ENCODE results near the gene FSIP1. TPM values are rescaled to one million over a fixed set of nuclear protein-coding genes. Genes with fewer than 3 reads are reported as not detected.

FSIP1 gene
- total RNA-seq, 1 experiment from 2014 or later, result 1.1 TPM

DNA sequence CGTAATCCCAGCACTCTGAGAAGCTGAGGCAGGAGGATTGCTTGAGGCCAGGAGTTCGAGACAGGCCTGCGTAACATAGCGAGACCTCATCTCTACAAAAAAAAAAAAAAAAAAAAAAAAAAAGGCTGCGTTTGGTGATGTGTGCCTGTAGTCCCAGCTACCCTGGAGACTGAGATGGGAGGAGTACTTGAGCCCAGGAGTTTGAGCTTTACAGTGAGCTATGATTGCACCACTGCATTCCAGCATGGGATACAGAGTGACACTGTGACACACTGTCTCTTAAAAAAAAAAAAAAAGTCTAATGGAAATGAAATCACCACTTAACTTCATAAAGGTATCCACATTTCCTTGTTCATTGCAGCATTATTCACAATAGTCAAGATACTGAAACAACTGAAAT, 136.2 kb downstream of the FSIP1 start:
- DNase-seq (ENCODE audit: low read depth), result no peak

- DNase-seq (ENCODE audit: low read depth), result no peak
Measured at GRCh38 chr15:39645976-39646257, 136.7 kb downstream of the FSIP1 start.

DNA sequence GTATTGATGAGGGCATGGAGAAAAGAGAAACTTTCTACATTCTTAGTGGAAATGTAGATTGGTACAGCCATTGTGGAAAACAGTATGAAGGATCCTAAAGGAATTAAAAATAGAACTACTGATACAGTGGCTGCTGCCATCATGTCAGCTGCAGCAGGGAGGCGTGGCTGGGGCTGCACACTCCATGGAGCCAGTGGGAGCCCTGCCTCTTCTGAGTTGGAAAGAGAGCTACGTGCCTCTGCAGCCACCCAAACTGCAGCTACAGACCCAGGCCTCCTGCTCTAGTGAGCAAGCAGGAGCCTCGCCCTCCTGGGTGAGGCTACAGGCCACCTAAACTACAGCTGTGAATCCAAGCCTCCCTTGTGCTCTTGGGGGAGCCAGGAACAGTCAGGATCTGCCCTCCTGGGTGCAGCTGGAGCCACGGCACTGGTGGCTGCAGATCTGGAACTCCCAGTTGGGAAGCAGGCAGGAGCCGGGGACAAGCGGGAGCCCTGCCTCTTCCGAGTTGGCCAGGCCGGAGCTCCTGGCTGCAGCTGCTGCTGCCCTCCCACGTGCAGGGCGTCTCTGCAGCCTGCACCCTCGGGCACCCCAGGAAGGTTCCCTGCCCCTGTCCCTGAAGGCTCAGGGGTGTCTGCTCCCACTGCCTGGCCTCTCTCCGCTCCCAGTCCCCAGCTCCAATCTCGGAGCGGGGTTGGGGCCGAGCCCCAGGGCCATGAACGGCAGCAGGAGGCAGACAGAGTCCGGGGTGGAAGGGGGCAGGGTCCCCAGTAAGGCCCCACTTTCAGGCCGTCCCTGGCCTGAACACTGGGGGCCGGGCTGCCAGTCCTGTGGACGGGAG, 137.3 kb downstream of the FSIP1 start:
- DNase-seq (ENCODE audit: low read depth), result no peak

DNA sequence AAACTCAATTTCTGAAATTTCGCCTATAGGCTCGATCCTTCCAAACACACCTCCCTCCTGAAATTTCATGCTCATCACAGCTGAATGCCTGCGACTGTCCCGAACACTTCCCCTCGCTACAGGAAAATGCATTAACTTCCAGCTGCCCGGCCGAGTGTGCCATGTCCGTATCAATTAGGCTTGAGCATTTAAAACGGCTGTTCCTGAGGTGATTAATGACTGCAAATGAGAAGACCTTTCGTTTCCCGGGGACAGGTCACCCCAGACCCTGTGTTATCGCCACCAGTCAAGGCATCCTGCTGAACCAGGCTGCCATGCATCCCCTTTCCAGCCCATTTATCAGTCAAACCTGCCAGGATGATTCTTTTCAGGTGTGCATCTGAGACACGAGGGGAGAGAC, 138.5 kb downstream of the FSIP1 start:
- no peak for DNase-seq (ENCODE audit: low read depth)

GRCh38 chr15:39643727-39644126, 138.9 kb downstream of the FSIP1 start:
- DNase-seq (ENCODE audit: low read depth), result no peak

GRCh38 chr15:39642011-39642640, 140.5 kb downstream of the FSIP1 start:
- DNase-seq (ENCODE audit: low read depth), result peak; percentile 58

DNA sequence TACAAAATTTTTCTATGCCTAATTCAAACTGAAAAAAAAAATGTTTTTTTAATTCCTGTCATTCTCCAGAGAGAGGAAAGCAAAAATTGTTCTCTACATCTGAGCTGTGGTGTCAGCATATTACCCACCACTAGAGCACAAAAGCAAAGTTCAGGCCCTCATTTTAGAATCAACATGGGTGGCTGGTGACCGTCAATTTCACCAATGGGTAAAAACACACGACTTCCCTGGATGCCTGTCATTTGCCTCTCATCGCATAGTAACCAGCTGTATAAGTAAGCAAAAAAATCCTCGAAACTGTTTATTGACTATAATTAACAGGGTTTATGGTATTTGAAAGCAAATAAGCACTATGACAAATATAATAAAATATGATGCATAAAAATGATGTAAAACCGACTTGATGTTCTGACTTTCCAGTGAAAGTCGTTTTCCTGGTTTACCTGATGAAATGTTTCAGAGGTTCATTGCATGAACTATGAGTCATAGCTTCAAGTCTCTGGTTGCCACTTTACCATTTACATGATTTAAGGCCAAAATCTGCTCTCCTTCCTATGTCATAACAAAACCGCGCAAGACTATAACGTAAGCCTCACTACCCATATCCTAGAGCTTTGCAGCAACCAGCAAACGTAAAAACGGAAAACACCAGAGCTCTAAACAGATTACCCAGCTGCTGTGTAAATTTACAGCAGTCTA, 141.3 kb downstream of the FSIP1 start:
- peak; percentile 11 for DNase-seq (ENCODE audit: low read depth)

DNA sequence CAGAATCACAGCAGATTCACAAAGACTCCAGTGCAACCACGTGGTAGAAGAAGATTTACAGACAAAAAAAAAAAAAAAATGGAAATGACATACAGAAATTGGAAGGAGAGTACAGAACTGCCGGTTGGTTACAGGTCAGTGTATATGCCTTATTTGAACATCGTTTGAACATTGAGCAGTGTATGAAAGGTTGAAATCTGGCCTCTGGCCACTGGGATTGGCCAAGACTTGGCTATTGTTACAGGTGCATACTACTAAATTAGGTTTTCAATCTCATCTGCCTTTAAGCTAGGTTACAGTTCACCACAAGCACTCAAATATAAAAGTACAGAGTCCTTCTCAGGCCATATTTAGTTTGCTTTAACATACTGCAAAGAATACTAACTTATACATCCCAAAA, 142.0 kb downstream of the FSIP1 start:
- DNase-seq (ENCODE audit: low read depth), result no peak

GRCh38 chr15:39639037-39639436, 143.6 kb downstream of the FSIP1 start:
- no peak for DNase-seq (ENCODE audit: low read depth)

- DNase-seq (ENCODE audit: low read depth), result no peak
Measured at GRCh38 chr15:39638041-39638440, 144.6 kb downstream of the FSIP1 start.

- DNase-seq (ENCODE audit: low read depth), result no peak
Measured at GRCh38 chr15:39631357-39631756, 151.3 kb downstream of the FSIP1 start.

GRCh38 chr15:39629906-39630305, 152.7 kb downstream of the FSIP1 start:
- DNase-seq (ENCODE audit: low read depth), result no peak

DNA sequence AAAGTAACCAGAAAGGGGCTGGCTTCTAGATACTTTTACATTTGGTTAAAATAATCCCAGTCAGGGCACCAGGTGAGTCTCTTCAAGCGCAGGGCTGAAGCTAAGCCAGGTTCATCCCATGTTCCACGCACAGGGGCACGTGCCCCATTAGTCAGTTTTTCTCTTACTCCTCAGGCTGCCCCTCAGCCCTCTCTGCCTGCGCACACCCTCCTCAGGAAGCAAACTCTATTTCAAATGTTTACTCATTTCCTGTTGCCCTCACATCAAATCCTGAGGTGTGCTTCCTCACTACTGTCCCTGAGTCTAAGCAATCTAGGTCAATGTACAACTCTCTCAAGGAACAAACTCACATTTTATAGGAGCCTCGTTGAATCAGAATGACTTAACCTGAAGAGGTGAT, 153.3 kb downstream of the FSIP1 start:
- DNase-seq (ENCODE audit: low read depth), result no peak

- DNase-seq (ENCODE audit: low read depth), result no peak
Measured at GRCh38 chr15:39628546-39629257, 153.9 kb downstream of the FSIP1 start.

DNA sequence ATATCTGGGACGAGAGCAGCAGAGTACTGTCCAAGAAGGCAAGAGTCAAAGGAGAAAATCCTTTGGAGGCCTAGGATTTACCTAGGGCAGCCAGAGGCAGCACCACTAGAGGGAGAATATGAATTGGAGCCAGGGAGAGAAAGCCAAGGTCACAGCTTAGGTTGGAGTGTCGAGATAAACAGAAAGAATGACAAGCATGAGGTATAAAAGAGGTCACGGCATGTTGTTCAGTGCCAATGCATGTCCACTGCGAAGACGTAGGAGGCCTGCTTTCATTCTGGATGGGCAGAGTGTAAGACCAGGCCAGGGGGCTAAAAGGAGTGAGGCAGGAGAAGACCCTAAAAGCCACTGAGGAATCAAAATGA, 154.5 kb downstream of the FSIP1 start:
- DNase-seq (ENCODE audit: low read depth), result no peak

GRCh38 chr15:39627451-39628143, 155.0 kb downstream of the FSIP1 start:
- no peak for DNase-seq (ENCODE audit: low read depth)

- peak; percentile 16 for DNase-seq (ENCODE audit: low read depth)
Measured at GRCh38 chr15:39625856-39626255, 156.8 kb downstream of the FSIP1 start.

GRCh38 chr15:39625451-39625850, 157.2 kb downstream of the FSIP1 start:
- DNase-seq (ENCODE audit: low read depth), result no peak

- DNase-seq (ENCODE audit: low read depth), result peak; percentile 90
Measured at GRCh38 chr15:39624806-39625205, 157.8 kb downstream of the FSIP1 start.

DNA sequence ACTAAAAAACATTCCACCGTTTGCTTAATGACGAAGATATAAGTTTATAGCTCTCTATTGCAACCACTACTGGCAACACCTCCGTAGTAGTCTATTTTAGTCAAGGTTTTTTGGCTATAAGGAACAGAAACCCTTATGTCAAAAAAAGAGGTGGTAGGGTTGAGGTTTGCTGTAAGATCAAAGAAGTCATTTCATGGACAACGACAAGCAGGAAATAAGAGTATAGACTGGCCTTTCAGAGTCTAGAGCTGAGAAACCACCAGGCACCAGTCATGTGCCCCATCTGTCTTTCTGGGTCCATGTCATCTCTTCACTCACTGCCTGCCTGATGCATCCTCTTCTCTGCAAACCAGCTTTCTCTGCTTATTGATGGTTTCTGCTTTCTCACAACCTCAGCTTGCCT, 159.1 kb downstream of the FSIP1 start:
- no peak for DNase-seq (ENCODE audit: low read depth)

DNA sequence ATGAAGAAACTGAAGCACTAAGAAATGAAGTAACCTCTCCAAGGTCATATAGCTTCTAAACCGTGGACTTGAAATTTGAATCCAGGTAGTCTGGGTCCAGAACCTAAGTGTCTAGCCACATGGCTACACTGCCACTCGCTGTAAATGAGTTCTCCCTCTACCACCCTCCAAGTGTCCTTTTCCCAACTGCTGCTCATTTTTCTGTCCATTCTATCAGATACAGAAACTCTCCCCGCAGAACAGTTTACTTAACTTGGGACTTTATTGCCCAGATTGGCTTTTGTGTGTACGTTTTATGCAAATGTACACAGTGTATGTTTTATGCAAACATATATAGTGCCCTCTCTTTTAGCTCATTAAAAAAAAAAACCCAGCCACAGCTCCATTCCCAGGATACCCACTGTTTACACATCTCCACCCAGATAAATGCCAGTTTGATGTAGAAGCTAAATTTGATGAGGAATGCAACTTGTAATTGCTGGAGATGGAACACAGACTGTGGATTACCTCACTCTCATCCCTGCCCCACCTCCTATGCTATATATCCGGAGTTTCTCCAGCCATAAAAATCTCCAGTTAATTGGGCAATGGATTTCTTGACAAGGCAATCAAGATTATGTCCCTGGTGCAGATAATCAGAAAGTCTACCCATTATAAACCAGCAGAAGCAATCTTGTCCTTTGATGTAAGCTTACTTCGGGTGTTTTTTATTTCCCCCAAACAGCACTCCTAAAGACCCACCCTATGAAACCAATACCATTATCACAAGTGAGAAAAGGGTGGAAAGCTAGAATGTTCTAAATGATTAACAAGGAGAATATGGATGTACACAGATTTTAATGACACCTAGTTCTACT, 159.8 kb downstream of the FSIP1 start:
- no peak for DNase-seq (ENCODE audit: low read depth)

Data from LHCN-M2 (cell line).